ENCODE measurements around the gene DNAJB5.
"Not testable (repeated sequence)": the region's sequence is repeated elsewhere in the genome, so short reads cannot be mapped to it uniquely, and the experiment has no call there.

DNAJB5 gene

GRCh38 chr9:34989003-34989945 is at the start of gene DNAJB5:
Gene DNAJB5 (plus strand): TSS chr9:34989745. CDS start chr9:34990631, 886 bp downstream.
- H3K27me3 Mint-ChIP-seq (ENCODE audit: low read depth), result peaks cover 8% of the 10 kb centered on the region
- H3K9me3 Mint-ChIP-seq, result no peaks in the 10 kb centered on the region
- TF ChIP-seq CTCF (IDR thresholded peaks at IDR 0.05; ENCODE audit: unreplicated experiment in 3 of 3), result no peak
- H3K36me3 Mint-ChIP-seq (ENCODE audit: low read depth), result no peaks in the 10 kb centered on the region
- H3K27ac Mint-ChIP-seq, result peak within 1 kb of the TSS; percentile 71 to 90 (median 88)
- peaks cover 50% of the 10 kb centered on the region for H3K4me1 Mint-ChIP-seq
- peak within 1 kb of the TSS; percentile 94 to 95 (median 94) for H3K4me3 Mint-ChIP-seq

DNA sequence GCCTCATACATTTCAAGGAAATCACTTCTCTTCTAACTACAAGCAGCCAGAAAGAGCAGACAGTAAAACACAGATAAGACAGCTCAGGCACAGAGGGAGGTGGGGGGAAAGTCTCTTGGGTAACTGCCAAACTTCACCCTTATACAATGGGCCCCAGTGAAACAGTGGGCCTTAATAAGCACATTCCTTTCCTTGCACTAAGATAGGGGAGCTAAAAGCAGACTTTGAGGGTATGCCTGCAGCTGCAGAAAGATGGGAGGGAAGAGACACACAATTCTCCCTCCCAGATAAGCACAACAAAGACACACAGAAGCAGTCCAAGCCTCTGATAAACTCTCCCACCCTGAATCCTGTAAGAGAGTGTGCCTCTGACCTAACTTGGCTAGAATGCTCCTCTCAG is 49.6 kb upstream of the DNAJB5 start:
- peak overlapping the region; percentile 62 to 90 (median 90) for H3K27ac Mint-ChIP-seq
- not testable (repeated sequence) for H3K9me3 Mint-ChIP-seq; H3K36me3 Mint-ChIP-seq (ENCODE audit: low read depth); H3K4me3 Mint-ChIP-seq; H3K27me3 Mint-ChIP-seq (ENCODE audit: low read depth)
- peaks cover 35% of the 10 kb centered on the region for H3K4me1 Mint-ChIP-seq

- H3K36me3 Mint-ChIP-seq (ENCODE audit: low read depth), result no peaks in the 10 kb centered on the region
- H3K4me3 Mint-ChIP-seq, result no peak overlapping the region
- H3K27me3 Mint-ChIP-seq (ENCODE audit: low read depth), result peaks cover 44% of the 10 kb centered on the region
- no peaks in the 10 kb centered on the region for H3K4me1 Mint-ChIP-seq
- H3K9me3 Mint-ChIP-seq, result no peaks in the 10 kb centered on the region
- TF ChIP-seq CTCF (IDR thresholded peaks at IDR 0.05; ENCODE audit: unreplicated experiment in 3 of 3), result no peak
- no peak overlapping the region for H3K27ac Mint-ChIP-seq
Observed at GRCh38 chr9:34948451-34948850, 41.1 kb upstream of the DNAJB5 start.

DNA sequence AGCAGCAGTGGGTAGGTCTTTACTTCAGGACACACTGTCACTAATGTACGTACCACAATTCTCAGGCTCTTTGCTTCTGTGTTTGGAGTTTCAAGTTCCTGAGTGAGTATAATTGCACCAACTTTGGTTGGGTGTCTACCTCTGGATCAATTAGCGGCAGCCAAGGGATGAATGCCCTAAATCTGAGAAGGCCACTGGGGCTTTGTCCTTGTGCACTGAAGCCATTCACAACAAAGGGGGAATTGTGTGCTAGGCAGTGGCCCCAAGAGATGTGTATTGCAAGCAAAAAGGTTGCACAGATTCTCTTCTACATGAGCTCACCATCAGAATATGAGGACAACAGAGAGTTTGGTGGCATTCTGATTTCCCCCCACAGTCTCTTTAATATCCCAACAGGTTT is 35.3 kb upstream of the DNAJB5 start:
- H3K9me3 Mint-ChIP-seq, result no peaks in the 10 kb centered on the region
- H3K36me3 Mint-ChIP-seq (ENCODE audit: low read depth), result no peaks in the 10 kb centered on the region
- H3K27ac Mint-ChIP-seq, result no peak overlapping the region
- H3K4me3 Mint-ChIP-seq, result no peak overlapping the region
- TF ChIP-seq CTCF (IDR thresholded peaks at IDR 0.05; ENCODE audit: unreplicated experiment in 3 of 3), result no peak
- H3K27me3 Mint-ChIP-seq (ENCODE audit: low read depth), result peaks cover 86% of the 10 kb centered on the region
- H3K4me1 Mint-ChIP-seq, result no peaks in the 10 kb centered on the region

DNA sequence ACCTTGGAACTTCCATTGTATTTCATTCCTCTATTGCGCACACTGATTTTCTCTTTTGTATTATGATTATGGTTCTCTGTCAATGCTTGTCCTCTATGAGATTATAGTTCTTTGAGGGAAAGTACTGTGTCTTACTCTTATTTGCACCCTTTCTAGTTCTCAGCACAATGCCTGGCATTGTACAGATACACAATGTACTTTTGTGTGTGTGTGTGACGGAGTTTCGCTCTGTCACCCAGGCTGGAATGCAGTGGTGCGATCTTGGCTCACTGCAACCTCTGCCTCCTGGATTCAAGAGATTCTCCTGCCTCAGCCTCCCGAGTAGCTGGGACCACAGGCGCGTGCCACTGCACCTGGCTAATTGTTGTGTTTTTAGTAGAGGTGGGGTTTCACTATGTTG is 33.5 kb upstream of the DNAJB5 start:
- not testable (repeated sequence) for H3K4me3 Mint-ChIP-seq; H3K27ac Mint-ChIP-seq; H3K9me3 Mint-ChIP-seq; H3K4me1 Mint-ChIP-seq; H3K36me3 Mint-ChIP-seq (ENCODE audit: low read depth)
- peaks cover 93% of the 10 kb centered on the region for H3K27me3 Mint-ChIP-seq (ENCODE audit: low read depth)

GRCh38 chr9:34956648-34957047 is 32.9 kb upstream of the DNAJB5 start:
- peaks cover under 1% of the 10 kb centered on the region for H3K4me1 Mint-ChIP-seq
- H3K36me3 Mint-ChIP-seq (ENCODE audit: low read depth), result no peaks in the 10 kb centered on the region
- H3K4me3 Mint-ChIP-seq, result peak overlapping the region in 2 of 3 experiments; percentile 20 to 23
- H3K9me3 Mint-ChIP-seq, result no peaks in the 10 kb centered on the region
- peaks cover 93% of the 10 kb centered on the region for H3K27me3 Mint-ChIP-seq (ENCODE audit: low read depth)
- no peak overlapping the region for H3K27ac Mint-ChIP-seq
- no peak for TF ChIP-seq CTCF (IDR thresholded peaks at IDR 0.05; ENCODE audit: unreplicated experiment in 3 of 3)
